ENCODE measurements around the gene STMN3.

Gene STMN3

DNA sequence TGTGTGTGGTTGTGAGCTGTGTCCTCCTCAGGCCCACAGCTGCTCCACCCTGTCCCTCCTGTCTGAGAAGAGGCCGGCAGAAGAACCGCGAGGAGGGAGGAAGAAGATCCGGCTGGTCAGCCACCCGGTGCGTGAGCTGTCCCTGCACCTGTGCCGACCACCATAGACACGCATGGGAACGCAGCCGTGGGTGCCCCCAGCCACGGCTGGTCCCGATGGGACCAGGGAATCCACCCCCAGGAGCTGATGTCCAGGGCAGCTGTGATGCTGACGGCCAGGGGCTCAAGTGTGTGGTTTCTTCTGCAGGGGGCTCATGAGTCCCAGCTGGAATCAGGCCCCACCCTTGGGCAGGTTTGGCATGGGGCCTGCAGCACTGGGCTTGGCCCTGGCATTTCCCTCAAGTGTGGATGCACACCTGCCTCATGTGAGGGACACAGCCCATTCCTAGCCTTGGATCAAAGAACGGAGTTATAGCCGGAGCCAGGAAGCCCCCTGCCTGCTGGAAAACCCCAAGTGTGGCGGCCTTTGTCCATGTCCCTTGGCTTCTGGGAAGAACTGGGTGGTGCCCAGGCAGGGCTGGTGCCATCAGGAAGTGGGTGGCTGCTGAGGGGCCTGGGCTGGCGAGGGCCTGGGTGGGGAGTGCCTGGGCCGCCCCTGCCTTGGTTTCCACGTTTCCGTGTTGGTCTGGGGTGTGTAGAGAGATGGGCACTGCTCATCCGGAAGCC, 38.6 kb upstream of the STMN3 start:
- DNase-seq: no peak

DNA sequence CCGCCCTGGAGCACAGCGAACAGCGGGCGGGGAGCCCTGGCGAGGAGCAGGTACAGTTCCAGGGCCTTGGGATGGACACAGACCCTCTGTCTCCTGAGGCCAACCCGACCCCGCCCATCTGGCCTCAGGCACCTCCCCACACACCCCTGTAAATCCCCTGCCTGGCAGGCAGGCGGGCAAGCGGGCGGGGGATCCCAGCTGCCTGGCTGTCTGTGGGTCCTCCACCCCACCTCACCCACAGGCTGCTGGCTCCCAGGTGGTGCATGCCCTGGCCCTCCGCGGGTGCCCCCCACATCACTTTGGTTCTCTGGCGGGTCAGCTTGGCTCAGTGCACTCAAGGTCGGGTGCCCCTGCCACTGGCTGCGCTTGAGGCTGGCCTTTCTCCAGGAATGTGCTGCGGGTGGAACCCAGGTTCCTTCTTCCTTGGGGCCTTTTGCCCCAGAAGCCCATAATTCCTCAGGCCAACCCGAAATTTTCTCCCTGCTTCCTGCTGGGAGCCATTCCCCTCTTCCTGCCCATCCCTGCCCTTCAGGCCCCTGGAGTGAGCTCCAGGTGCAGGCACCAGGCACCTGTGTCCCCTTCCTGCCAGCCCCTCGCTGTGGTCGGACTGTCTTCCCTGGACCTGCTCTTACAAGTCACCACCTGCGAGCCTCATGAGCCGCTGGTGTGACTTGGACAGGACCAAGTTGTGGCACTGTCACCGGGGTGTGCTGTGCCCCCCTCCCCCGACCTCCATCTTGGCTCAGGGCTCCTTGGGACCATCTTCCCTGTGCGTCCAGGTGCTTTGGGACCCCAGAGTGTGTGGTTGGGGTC, 37.9 kb upstream of the STMN3 start:
- DNase-seq: no peak

DNA sequence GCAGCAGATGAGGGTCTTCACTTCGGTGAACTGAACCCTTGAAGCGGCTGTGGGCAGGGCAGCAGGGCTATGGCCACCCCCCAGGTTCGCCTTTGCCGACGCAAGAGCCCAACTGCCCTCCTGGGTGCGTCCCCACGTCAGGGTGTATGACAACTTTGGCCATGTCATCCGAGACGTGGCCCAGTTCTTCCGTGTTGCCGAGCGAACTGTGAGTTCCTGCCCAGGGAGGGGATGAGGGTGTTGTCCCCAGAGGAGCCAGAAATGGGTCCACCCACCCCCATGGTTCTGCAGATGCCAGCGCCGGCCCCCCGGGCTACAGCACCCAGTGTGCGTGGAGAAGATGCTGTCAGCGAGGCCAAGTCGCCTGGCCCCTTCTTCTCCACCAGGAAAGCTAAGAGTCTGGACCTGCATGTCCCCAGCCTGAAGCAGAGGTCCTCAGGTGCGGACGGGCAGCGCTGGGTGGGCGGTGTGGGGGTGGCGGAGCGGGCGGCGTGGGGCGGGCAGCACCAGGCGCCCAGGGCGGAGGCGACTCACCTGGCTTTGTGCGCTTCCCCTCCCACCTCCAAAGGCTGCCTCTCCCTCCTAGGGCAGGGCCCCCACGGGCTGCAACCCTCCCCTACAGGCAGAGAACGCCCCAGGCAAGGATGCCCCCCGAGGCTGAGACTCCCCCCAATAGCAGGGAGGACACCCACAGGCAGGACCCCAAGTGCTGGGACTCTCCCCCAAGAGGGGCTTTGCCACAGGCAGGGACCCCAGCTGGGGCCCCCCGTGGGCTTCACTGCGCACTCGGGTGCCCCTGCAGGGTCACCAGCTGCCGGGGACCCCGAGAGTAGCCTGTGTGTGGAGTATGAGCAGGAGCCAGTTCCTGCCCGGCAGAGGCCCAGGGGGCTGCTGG, 37.0 kb upstream of the STMN3 start:
- DNase-seq: no peak

DNA sequence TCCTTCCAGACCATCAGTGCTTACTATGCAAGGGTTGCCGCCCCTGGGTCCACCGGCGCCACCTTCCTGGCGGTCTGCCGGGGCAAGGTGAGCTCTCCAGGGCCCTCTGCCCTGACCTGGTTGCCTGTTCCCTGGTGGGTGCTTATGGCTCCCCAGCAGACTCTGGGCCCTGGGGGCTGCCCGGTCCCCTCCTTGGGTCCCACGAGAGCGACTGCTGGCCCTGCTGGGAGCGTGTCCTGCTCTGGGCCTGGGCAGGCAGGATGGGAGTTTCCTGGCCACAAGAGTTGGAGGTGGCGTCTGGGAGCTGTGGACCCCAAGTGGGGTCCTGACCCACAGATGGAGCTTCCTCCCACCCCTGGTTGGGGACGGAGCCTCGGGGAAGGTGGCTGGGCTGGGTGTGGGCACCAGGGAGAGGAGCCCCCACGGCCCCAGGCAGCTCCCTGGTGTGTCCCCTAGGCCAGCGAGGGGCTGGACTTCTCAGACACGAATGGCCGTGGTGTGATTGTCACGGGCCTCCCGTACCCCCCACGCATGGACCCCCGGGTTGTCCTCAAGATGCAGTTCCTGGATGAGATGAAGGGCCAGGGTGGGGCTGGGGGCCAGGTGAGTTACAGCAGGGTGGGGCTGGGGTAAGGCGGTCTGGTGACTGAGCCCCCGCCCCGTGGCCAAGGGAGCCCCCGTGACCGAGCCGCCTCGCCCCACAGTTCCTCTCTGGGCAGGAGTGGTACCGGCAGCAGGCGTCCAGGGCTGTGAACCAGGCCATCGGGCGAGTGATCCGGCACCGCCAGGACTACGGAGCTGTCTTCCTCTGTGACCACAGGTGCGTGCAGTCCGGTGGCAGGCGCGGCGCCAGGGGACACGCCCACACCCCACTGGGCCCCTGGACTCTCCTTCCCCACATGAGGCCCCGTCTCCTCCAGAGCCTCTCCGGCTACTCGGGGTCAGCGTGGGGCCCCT, 36.1 kb upstream of the STMN3 start:
- no peak for DNase-seq

DNA sequence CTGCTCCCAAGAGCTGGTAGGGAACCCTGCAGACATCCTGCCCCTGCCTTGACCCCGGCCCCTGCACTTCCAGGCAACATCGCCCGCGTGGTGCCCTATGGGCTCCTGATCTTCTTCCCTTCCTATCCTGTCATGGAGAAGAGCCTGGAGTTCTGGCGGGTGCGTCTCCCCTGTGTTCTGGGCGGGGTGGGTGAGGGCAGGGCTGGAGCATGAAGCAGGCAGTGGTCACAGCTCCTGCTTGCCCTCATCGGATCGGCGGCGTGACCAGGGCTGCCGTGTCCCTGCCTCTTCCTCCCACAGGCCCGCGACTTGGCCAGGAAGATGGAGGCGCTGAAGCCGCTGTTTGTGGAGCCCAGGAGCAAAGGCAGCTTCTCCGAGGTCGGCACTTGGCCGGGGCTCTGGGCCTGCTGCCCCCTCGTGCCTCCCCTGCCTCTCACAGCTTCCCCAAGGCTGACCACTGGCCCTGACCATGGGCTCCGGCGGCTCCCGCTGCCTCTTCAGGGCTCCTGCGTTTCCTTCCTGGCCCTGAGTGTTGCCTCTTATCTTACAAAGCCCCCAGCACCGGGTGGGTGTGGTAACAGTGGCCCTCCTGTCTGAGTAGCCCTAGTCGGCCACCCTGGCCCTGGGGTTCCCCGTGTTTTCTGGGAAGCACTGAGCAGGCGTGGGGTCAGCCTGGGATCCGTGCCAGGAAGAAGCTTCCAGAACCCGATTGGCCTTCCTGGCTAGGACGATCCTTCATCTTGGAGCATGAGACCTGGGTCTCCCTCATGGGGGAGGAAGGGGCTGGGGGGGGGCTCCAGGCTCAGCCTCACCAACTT, 35.2 kb upstream of the STMN3 start:
- no peak for DNase-seq

DNA sequence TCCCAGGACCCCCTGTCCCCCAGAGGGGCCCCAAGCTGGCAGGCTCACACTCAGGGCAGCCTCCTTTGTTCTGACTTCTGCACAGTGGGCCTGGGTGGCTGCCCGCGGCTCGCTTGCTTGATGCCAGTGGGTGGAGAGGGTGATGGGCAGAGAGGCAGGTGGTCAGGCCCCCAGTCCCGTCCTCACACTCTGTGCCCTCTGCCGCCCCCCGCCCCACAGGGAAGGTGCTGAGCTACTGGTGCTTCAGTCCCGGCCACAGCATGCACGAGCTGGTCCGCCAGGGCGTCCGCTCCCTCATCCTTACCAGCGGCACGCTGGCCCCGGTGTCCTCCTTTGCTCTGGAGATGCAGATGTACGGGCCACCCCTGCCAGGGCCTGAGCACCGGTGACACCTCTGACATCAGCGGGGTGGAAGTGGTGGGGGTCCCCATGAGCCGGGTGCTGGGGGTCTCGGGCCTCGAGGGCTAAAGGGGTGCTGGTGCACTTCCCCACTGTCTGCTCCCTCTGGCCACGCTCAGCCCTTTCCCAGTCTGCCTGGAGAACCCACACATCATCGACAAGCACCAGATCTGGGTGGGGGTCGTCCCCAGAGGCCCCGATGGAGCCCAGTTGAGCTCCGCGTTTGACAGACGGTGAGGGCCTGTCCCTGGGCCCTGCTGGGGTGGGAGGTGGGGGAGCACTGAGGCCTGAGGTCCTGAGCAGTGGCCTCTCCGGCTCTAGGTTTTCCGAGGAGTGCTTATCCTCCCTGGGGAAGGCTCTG, 34.4 kb upstream of the STMN3 start:
- DNase-seq: no peak

DNA sequence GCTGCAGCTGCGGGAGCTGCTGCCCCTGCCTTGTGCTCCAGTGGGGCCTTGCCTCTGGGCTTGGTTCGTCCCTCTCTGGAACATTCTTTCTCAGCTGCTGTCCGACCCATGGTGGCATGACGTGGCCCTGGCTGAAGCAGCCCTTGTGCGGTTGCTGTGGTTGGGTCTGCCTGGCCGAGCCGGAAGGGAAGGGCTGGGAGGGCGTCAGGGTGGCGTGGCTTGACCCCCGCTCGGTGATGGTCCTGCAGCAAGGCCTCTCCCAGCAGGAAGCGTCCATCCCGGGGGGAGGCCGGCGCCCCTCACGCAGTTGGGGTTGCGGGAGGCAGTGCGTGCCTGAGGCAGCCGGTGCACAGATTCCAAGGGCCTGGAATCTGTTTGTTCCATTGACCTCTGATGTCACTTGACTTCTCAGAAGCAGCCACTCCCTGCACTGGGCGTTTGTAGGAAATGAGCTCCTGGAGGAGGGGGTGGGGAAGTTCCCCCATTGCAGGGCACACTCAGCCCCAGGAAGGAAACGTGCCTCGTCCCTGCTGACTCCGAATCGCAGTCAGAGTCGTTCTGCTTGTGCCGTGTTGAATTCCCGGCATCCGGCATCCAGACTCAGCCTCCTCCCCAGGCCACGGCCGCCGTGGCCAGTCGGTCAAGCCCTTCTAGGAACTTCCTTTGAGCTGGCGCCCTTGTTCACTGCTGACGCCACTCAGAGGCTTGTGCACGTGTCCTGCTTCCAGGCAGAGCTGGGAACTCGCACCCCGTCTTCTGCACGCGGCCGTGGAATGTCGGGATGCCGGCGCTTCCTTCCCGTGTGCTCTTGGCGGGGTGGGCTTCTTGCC, 33.5 kb upstream of the STMN3 start:
- DNase-seq: peak; percentile 82

DNA sequence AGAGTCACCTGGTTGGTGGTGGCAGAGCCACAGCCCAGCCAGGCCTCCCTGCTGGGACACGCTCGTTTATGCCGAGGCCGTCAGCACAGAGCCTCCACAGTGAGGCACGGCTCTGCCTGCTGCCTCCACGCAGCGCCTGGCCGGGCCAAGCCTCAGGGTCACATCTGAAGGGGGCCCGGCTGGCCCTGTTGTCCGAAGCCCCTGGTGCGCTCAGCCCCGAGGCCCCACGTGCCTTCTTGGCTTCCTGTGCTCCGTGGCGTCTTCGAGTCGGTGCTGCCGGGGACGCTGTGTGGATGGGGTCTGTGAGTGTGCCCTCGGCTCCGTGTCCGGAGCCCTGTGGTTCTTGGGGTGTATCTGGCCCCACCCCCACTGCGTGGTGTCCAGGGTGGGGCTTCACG, 32.9 kb upstream of the STMN3 start:
- DNase-seq: no peak

DNA sequence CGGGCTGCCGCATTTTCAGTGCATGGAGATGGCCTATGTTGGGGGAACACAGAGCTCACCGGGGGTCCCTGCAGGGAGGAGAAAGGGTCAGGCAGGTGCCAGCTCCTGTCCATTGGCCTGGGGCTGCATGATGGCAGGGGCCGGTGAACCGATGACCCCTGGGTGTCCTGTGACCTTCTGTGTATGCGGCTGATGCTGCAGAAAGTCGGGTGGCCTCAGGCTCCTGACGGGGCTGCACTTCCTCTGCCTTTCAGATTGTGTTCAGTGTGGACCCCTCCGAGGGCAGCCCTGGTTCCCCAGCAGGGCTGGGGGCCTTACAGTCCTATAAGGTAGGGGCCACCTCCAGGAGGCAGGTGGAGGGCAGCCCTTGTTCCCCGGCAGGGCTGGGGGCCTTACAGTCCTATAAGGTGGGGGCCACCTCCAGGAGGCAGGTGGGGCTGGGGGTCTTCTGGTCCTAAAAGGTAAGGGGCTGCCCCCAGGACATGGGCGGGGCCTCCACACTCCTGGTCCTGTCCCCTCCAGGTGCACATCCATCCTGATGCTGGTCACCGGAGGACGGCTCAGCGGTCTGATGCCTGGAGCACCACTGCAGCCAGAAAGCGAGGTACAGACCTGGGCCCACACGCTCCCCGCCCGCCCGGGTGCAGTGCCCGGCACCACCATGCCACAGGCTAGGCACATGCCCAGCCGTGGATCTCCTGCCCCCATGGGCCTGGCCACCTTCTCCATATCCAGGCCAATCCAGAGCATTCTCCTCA, 32.2 kb upstream of the STMN3 start:
- no peak for DNase-seq

DNA sequence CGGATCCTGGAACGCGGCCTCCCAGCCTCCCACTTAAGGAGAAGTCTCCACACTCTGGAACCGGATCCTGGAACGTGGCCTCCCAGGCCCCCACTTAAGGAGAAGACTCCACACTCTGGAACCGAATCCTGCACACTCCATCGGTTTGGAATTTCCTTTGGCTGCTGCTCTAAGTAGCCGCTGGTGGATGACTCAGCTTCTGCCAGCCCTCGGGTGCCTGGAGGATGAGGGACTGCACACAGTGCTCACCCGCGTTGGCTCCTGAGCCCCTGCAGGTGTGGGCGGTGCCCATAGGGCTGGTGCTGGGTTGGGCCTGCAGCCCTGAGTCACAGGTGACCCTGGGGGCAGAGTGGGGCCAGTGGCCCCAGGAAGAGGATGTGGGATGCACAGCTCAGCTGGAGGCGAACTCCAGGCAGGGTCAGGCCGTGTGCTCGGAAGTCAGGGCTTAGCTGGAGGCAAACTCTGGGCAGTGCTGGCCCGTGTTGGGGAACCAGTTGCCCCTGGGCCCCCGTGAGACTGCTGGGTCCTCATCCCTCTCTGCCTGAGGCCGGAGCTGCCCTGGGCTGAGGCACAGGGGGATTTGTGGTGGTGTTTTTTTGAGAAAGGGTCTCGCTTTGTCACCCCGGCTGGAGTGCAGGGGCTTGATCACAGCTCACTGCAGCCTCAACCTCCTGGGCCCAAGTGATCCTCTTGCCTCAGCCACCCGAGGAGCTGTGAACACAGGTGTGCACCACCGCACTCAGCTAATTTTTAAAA, 29.3 kb upstream of the STMN3 start:
- DNase-seq: peak; percentile 88

DNA sequence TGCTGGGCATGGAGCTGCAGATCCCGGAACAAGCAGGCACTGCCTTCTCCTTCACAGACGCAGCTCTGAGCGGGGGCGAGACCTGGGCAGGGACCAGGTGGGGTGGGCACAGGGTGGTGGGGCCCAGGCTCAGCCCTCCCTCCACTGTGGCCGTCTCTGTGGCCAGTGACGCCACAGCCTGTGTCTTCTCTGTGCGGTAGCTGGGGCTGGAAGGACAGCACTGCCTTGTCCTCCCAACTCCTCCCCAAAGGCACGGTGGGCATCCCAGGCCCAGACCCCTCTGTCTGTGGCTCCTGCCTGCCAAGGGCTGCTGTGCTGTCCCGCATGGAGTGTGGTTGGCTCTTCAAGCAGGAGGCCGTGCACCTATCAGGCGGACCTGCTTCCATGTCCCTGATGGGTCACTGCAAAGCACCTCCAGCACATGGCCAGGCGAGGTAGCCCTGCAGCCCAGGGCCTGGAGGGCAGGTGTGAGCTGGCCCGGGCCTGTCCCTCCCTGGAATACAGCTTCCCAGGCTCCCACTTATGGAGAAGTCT, 28.5 kb upstream of the STMN3 start:
- DNase-seq: no peak

DNA sequence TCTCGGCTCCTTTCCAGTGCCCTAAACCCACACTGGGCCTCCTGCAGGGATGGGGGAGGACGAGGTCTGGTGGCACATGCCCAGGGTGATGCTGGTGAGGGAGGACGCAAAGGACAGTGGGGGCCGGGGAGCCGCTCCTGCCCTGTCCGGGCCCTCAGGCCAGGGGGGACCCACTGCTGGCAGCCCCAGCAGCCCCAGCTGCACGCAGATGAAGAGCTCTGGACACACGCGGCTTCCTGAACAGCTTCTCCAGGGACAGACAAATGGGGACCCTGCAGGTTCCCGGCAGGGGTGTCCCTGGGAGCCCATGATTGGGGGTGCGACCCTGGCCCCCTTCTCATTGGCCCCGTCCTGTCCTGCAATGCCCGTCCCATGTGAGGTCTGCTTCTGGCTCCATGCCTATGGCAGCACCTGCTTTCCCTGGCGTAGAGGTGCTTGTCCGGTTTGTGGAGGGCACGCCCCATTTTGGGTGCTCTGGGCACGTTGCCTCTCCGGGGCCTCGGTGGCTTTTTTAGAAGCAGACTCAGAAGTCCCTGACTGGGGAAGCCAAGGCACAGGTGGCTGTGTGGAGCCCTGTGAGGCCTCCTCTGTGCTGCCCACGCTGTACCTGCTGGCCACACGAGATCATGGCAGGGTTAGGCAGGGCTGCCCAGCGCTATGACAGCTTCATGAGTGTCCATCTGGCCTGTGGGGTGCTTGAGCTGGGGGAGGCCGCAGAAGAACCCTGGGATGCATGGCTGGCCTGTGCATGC, 27.8 kb upstream of the STMN3 start:
- DNase-seq: no peak

DNA sequence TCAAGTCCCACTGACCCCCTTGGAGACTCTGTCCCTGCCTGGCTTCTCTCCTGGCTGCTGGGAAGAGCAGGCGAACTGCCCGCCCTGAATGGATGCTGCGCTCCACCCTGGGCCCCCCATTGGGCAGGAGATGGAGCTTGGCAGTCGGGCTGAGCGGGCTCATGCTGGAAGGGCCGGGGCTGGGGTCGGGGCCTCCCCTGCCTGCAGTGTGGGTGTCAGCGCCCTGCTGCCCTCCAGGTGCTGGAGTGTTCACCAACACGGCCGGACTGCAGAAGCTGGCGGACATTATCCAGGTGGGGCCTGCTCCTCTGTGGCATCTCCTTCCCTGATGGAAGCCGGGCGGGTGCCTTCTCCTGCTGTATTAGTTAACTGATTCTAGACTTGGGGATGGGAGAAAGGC, 27.2 kb upstream of the STMN3 start:
- no peak for DNase-seq

DNA sequence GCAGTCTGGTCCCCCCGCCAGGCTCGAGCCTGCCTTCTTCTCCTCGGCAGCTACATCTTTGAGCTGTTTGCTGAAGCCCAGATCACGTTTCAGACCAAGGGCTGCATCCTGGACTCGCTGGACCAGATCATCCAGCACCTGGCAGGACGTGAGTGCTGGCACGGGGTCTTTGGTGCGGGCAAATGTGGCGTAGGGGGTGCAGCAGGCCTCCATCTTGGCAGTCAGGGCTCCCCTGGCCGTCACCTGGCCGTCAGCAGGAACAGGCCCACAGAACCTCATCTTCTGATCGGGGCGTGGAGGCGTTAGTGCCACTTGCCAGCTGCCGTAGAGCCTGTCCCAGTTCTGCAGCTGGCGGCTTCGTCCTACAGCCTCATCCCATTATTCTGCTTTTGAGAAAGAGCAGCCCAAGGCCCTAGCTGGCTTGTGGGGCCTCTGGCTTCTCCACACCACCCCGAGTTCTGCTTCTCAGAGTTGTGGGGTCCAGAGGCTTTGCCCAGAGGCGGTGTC, 26.6 kb upstream of the STMN3 start:
- no peak for DNase-seq

DNA sequence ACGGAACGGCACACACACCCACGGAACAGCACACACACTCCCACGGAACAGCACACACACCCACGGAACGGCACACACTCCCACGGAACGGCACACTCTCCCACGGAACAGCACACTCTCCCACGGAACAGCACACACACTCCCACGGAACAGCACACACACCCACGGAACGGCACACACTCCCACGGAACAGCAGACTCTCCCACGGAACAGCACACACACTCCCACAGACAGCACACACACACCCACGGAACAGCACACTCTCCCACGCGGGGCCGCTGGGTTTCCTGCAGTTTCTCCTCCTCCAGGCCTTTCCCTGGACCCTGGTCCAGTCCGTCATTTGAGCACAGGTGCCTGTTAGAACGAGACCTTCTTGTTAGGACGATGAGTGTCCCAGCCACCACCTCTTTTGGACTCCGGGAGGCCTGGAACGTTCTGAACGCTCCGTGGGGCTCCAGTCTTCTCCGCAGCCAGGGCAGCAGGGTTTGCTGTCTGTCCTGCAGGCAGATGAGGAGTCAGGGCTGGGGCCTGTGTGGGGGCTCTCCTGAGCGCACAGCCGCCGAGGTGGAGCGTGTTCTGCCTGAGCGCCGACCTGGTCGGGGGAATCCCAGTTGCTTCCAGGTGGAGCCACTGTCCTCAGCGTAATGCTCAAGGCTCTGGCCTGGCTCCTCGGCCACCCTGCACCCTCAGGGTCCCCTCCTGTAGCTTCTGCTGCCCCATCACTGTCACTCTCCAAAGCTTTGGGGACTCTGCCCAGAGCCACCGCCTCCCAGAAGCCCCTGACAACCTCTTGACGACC, 25.6 kb upstream of the STMN3 start:
- DNase-seq: no peak

DNA sequence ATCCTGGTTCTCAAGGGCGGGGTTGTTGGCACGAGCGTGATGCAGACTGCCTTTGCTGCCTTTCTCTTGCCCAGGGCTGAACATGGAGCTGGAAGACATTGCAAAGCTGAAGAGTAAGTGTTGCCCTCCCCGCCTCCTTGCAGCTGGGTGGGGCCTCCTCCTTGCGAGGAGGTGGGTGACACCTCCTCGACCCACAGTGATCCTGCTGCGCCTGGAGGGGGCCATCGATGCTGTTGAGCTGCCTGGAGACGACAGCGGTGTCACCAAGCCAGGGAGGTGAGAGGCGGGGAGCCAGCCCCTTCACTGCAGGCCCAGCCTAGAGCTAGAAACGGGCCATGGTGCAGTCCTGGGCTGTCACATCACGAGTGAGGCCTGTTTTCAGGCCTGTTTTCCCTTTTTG, 24.8 kb upstream of the STMN3 start:
- no peak for DNase-seq

All from MV-4-11 (cell line).